ENCODE data around the gene SRCIN1. TPM values are rescaled to one million over a fixed set of nuclear protein-coding genes. Genes with fewer than 3 reads are reported as not detected.

SRCIN1 gene
- total RNA-seq, 1 experiment from 2014 or later: 6.9 TPM

DNA sequence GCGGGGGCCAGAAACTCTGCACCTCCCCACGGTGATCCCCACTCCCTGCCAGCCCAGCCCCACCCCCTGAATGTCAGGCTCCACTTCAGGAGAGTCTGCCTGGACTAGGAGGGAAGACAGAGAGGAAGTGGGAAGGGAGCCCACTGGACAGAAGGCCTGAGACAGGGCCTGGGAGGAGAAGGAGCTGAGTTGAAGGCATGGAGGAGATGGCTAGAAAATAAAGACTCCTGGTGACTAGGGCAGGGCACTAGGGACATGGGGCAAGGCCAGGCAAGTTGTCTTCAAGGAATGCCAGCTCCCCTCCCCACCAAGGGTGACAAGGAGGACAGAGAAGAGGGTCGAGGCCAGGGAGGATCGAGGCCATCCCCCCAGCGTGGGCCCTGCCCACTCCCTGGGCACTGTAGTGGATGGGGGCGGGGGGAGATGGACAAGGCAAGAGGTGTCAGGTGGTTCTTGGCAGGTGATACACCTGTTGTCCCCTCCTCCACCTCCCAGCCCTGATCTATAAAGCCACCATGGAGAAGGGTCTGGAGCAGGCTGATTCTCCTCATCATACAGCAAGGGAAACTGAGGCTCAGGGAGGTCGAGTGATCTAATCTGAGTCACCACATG is 19.7 kb downstream of the SRCIN1 start:
- H3K27ac ChIP-seq (ENCODE audit: insufficient read length, low read depth, low read length): no peak overlapping the region
- no peak for DNase-seq
- no peak overlapping the region for H2BK15ac ChIP-seq (ENCODE audit: low read depth, low read length)
- no peak overlapping the region for H2BK20ac ChIP-seq (ENCODE audit: low read depth, low read length, poor library complexity, severe bottlenecking)
- H3K4me1 Mint-ChIP-seq: peaks cover 46 to 63% of the 10 kb centered on the region in 2 experiments
- no peak overlapping the region for H3K9ac ChIP-seq (ENCODE audit: extremely low read depth, insufficient read length, low read length)
- H3K18ac ChIP-seq (ENCODE audit: insufficient read length, low read depth, low read length): no peak overlapping the region
- no peak overlapping the region for H3K4ac ChIP-seq (ENCODE audit: low read depth, low read length)
- no peaks in the 10 kb centered on the region; the same call in 1 of the 2 replicates for H3K27me3 ChIP-seq (ENCODE audit: insufficient read depth, low read length)
- H3K23ac ChIP-seq (ENCODE audit: insufficient read length, low read depth, low read length): no peak overlapping the region
- H3K79me2 ChIP-seq (ENCODE audit: insufficient read depth, low read length): no peaks in the 10 kb centered on the region
- H3K27ac Mint-ChIP-seq: peak overlapping the region in 1 of 3 experiments; percentile 56; a peak in 1 of 7 replicates
- H3K36me3 Mint-ChIP-seq (ENCODE audit: insufficient read depth in 1 of 3, low read depth in 3 of 3): no peaks in the 10 kb centered on the region
- WGBS (ENCODE audit: extremely low coverage, insufficient read length, low lambda C conversion rate): no CpG with 5 or more reads among the region's 7 CpGs
- no peaks in the 10 kb centered on the region for H3K9me3 Mint-ChIP-seq
- no peaks in the 10 kb centered on the region for H4K20me1 ChIP-seq (ENCODE audit: control insufficient read depth, insufficient read depth, insufficient read length)
- H2AFZ ChIP-seq (ENCODE audit: low read length): no peak overlapping the region
- H3K23me2 ChIP-seq (ENCODE audit: insufficient read length, low read depth, low read length, poor library complexity, severe bottlenecking): no peaks in the 10 kb centered on the region
- no peak overlapping the region for H4K91ac ChIP-seq (ENCODE audit: insufficient read length, low read depth, low read length)
- H2BK5ac ChIP-seq (ENCODE audit: insufficient read length, low read length): no peak overlapping the region
- H3K79me1 ChIP-seq (ENCODE audit: insufficient read depth, low read depth, low read length, poor library complexity, severe bottlenecking): no peaks in the 10 kb centered on the region
- no peak overlapping the region for H2BK120ac ChIP-seq (ENCODE audit: low read depth, low read length, poor library complexity, severe bottlenecking)
- no peaks in the 10 kb centered on the region for H3K9me3 ChIP-seq (ENCODE audit: control insufficient read depth, low read depth, low read length)
- H4K5ac ChIP-seq (ENCODE audit: insufficient read length, low read depth, low read length): no peak overlapping the region
- H2AK5ac ChIP-seq (ENCODE audit: insufficient read length, low read length): no peak overlapping the region
- H4K8ac ChIP-seq (replicated peaks; ENCODE audit: insufficient read length, low read depth, low read length): no peak overlapping the region
- TF ChIP-seq, protein P1, sequence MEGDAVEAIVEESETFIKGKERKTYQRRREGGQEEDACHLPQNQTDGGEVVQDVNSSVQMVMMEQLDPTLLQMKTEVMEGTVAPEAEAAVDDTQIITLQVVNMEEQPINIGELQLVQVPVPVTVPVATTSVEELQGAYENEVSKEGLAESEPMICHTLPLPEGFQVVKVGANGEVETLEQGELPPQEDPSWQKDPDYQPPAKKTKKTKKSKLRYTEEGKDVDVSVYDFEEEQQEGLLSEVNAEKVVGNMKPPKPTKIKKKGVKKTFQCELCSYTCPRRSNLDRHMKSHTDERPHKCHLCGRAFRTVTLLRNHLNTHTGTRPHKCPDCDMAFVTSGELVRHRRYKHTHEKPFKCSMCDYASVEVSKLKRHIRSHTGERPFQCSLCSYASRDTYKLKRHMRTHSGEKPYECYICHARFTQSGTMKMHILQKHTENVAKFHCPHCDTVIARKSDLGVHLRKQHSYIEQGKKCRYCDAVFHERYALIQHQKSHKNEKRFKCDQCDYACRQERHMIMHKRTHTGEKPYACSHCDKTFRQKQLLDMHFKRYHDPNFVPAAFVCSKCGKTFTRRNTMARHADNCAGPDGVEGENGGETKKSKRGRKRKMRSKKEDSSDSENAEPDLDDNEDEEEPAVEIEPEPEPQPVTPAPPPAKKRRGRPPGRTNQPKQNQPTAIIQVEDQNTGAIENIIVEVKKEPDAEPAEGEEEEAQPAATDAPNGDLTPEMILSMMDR (conservative IDR thresholded peaks at IDR 0.05): no peak
- H3K4me2 ChIP-seq (ENCODE audit: insufficient read depth, insufficient read length, low read length): no peak overlapping the region
- H3T11ph ChIP-seq (ENCODE audit: low read length): no peak overlapping the region
- no peak overlapping the region for H3K14ac ChIP-seq (ENCODE audit: insufficient read depth, low read length)
- no peak overlapping the region for H3K4me3 Mint-ChIP-seq
- no peak overlapping the region for H3K56ac ChIP-seq (ENCODE audit: insufficient read length, low read depth, low read length)
- H2BK12ac ChIP-seq (ENCODE audit: insufficient read length, low read depth, low read length): no peak overlapping the region
- H3K4me1 ChIP-seq (ENCODE audit: insufficient read depth, low read length): no peaks in the 10 kb centered on the region
- peaks cover 56% of the 10 kb centered on the region for H3K27me3 Mint-ChIP-seq (ENCODE audit: low read depth)

All from H9 (cell line).